ENCODE data around the gene CLMN.

CLMN gene

DNA sequence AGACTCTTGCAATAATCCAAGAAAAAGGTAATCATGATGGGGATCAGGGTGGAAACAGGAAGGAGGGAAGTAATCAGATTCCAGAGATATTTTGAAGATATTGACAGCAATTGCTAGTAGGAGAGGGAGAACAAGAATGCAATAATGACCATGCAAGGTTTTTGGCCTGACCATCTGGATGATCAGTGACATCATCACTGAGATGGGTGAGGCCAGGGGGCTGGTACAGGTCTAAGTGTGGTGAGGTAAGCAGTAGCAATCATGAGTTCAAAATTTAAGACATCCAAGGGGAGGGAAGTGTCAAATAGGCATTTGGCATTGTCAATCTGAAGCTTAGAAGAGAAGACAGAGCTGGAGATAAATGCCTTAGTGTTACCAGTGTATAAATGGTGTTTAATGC, 24.8 kb upstream of the CLMN start:
- DNase-seq: no peak

- DNase-seq: no peak
Measured at GRCh38 chr14:95341564-95341963, 21.9 kb upstream of the CLMN start.

DNA sequence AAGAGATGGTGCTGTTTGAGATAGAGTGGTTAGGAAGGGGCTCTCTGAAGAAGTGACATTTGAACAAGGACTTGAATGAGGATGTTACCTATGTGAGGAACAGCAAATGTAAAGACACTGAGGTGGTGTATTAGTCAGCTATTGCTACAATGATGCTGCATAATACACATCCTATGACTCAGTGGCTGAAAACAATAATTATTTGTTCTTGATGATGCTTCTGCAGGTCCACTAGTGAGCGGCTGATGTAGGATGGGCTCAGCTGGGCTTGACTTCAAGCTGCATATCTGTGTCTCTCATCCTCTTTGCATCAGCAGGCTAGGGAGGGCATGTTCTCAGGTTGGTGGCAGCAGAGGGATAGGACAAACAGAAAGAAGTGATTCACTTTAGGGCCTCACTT, 21.4 kb upstream of the CLMN start:
- no peak for DNase-seq

GRCh38 chr14:95340201-95340697, 20.5 kb upstream of the CLMN start:
- no peak for DNase-seq

DNA sequence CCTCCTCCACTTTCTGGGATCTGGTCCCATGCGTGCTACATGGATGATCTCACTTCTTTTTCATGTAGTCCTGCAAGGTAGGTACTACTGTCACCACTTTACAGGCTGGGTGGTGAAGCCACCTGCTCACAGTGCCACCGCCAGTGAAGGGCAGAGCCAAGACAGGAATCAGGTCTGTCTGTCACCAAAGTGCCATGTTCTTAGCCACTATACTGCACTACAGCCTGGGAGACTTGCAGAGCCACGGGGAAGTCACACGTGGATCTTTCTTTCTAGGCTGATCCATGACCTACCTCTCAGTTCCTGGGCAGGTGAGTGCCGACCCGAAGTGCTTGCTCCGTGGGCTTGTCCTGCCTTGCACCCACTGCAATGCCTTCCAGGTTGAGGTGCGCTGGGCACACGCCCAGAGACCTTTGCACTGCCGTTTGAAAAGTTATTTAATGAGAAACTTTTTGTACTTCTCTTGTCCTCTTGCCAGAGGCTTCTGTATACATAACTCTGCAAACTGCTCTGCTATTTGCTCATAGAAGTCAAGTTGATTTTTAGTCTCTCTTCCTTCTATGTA, 19.7 kb upstream of the CLMN start:
- no peak for DNase-seq

DNA sequence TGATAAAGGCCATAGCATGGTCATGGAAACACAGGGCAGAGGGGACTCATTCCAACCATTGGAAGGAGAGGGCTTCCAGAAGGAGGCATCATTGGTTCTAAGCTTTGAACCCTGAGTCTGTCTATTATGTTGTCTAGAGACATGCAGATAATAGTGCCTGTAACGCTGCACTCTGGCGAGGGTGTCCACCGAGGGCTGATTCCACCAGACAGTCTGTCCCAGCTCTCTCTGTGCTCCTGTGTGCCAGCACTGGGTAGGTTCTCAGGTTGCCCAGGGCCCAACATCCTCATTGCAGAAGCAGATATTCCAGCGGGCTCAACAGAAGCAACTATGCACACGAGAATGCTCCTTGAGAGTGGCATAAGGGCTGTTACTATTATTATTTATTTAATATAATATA, 18.7 kb upstream of the CLMN start:
- DNase-seq: no peak

DNA sequence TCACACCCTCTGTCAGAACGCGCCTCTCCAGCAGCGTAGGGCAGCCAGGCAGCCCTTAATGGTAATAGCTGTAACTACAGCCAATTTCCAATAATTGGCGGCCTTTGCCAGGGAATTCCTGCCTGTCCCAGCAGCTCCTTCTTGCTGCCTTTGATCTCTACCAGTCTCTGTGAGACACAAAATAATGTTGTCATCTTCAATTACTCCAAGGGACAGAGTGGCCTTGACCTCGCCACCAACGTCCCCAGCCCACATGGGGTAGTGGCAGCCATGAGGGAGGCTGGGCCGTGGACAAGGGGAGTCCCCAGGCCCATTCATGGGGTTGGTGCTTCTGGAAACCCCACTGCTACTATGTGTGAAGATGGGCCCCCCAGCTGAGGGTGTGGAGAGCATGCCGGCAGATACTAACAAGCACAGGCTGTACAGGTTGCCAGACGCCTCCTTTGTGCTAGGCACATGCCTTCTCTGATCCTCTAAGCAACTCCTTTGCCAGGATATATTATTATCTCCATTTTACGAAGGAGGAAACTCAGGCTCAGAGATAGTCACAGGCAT, 17.4 kb upstream of the CLMN start:
- DNase-seq: no peak

DNA sequence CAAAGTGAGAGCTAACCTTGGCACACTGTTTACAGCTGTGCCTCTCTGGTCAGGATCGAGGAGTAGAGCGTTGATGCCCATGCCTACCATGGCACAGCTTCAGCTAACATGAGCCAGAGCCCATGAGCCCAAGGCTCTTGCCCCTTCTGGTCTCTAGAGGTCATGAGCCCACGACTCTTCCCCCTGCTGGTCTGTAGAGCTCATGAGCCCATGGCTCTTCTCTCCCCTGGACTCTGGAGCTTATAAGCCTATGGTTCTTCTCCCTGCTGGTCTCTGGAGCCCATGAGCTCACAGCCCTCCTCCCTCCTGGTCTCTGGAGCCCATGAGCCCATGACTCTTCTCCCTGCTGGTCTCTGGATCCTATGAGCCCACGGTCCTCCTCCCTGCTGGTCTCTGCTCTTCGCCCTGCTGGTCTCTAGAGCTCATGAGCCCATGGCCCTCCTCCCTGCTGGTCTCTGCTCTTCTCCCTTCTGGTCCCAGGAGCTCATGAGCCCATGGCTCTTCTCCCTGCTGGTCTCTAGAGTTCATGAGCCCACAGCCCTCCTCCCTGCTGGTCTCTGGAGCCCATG, 16.6 kb upstream of the CLMN start:
- no peak for DNase-seq

GRCh38 chr14:95335071-95335470, 15.4 kb upstream of the CLMN start:
- no peak for DNase-seq

DNA sequence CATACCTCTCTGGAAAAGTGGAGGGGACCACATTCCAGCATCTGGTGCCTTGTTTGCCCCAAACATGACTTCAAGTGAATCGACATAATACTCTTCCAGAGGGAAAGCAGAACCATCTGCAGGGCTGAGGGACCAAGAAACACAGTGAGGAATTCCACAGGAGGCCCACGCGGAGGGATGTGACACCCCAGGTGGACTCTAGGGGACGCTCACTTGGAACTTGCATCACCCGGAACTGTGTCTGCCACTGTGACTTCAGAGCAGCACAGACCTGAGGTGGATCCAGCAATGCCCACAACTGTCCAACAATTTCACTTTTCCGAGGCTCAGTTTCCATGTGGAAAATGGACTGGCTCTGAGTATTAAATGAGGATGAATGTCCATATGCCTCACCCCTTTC, 14.3 kb upstream of the CLMN start:
- DNase-seq: no peak

GRCh38 chr14:95332641-95333040, 12.9 kb upstream of the CLMN start:
- DNase-seq: no peak

GRCh38 chr14:95331708-95332408, 12.2 kb upstream of the CLMN start:
- DNase-seq: no peak

DNA sequence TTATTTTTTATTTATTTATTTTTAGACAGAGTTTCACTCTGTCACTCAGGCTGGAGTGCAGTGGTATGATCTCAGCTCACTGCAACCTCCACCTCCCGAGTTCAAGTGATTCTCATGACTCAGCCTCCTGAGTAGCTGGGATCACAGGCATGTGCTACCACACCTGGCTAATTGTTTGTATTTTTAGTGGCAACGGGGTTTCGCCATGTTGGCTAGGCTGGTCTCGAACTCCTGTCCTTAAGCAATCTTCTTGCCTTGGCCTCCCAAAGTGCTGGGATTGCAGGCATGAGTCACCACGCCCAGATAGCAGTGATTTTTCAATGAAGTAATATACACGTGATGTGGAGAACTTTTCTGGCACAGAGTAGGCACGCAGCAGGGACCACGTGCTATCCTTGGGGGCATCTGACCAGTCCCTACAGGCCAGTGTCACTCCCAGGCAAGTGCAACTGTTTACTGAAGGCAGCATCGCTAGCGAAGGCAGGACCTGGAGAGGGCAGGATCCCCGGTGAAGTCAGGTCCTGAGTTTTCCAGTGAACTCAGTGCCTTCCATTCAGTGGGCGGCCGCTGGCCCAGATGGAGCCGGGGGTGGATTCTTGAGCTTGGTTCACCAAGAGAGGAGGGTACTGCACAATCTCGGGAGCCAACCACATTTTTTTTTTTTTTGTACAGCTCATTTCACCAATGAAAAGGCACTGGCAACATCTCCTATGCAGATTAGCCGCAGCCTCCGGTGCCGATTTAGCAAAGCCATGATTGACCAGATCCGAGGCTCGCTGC, 11.1 kb upstream of the CLMN start:
- no peak for DNase-seq

GRCh38 chr14:95329941-95330340, 10.2 kb upstream of the CLMN start:
- DNase-seq: no peak

DNA sequence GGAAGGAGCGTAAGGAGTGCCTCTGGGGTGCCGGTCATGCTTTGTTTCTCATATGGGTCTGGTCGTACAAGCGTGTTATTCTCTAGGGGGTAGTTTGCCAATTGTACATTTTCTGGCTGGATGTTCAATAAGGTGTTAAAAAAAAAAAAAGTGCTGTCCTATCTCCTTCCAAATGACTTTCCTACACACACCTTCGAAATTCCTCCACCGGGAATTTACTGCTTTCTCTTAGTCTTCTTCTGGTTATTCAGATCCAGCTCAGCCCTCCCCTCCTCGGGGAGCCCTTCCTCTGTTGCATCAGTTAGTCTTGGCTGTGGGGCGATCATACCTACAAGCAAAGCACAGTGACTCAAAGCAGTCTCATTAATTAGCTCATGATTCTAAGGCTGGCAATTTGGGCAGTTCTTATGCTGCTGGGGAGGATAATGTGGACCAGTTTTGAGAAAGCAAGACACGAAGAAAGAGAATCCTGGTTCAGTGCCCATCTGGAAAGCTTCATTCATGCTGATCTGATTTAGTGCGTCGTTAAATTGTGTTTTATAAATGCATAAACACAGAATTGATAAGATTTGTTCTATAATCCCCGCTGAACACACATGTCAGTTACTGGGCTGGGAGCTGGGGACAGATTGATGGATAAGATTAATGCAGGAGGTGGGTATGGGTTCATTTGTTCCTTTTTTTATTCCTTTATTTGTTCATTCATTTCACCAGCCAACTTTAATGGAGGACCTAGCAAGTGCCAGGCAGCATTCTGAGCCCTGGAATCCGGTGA, 9.2 kb upstream of the CLMN start:
- peak; percentile 41 for DNase-seq

- DNase-seq: no peak
Measured at GRCh38 chr14:95327558-95328374, 8.1 kb upstream of the CLMN start.

- DNase-seq: no peak
Measured at GRCh38 chr14:95326987-95327386, 7.3 kb upstream of the CLMN start.

GRCh38 chr14:95323917-95324316, 4.2 kb upstream of the CLMN start:
- DNase-seq: no peak

DNA sequence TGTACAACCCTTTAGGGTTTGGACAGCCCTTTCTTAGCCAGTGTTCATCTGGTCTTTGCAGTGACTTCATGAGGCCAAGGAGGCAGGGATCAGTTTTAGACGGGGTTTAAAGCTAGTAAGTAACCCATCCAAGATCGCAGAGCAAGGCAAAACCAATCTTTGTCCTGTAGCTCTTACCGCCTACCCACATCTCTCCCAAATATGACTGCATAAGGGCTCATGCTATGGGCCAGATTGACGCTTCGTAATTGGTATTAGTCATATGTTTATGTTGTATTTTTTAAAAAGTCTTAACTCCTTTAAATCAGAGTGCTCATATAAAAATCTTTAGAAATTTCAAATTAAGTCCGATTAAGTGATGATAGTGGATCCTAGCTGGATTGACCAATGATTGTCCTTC, 3.7 kb upstream of the CLMN start:
- no peak for DNase-seq

DNA sequence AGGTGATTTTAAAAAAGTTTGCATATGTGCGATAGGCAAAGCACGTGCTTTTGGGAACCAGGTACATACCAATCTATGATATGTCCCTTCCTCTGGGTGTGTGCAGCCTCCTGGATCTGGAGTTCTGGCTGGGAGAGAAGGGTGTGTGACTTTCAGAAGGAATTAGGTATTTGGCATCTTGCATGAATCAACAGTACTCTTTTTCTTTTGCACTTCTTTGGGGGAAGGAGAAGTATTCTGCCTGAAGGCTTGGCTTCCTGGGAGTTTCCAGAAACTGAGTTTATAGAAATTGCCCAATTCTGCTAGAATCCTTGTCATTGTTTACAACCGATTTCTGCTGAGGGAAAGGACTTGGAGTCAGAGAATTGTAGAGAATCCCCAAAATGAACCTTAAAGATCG, 2.9 kb upstream of the CLMN start:
- DNase-seq: no peak

- no peak for DNase-seq
Measured at GRCh38 chr14:95321693-95322455, 2.2 kb upstream of the CLMN start.
